GM19238 (cell line): Measurements from ENCODE around the gene PACS2.

Source experiments
- DNase-seq: peaks from one replicate; pipeline ENCODE4 v3.0.0; 2011; ENCODE audit warnings: low spot score; ENCODE audit not compliant: insufficient read length

The PACS2 gene

DNA sequence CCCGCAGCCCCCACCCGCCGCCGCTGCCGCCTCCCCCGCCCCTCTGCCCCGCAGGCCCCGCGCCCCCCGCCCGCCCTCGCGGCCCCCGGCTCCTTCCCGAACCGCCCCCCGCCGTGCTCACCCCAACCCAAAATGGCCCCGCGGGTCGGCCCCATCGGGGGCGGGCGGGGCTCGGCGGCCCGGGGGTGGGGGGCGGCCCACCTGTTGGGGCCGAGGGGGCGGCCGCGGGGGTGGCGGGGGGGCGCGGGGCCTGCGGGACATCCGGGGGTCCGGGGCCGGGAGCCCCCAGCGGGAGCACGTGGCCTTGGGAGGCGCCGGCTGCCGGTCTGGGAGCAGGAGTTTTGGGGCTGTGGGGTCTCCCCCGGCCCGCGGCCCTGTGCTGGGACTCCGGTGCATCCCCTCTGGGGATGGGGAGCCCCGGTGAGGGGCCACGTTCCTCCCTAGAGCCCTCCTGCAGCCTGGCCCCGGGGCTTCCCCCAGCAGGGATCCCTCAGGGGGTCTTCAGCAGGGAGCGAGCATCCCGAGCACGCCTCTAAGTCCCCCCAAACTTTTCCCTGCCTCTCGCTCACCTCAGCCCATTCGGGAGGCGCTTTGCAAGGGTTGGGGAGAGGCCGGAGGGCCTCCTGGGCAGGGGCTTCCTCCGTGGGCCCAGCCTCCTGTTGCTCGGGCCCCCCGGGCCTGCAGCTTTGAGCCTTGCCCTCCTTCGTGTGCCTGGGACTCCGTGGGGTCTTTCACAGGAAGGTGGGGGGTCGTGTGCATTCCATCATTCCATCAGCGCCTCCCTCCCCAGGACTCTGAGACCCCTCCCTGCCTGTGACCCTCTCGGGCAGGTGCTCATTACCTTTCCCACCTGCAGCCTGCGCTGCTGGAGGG, 105.8 kb downstream of the PACS2 start:
- peak; percentile 63 for DNase-seq

GRCh38 chr14:105420974-105421674, 106.6 kb downstream of the PACS2 start:
- DNase-seq, result no peak

- no peak for DNase-seq
These were observed 107.4 kb downstream of the PACS2 start for GRCh38 chr14:105421723-105422615.

DNA sequence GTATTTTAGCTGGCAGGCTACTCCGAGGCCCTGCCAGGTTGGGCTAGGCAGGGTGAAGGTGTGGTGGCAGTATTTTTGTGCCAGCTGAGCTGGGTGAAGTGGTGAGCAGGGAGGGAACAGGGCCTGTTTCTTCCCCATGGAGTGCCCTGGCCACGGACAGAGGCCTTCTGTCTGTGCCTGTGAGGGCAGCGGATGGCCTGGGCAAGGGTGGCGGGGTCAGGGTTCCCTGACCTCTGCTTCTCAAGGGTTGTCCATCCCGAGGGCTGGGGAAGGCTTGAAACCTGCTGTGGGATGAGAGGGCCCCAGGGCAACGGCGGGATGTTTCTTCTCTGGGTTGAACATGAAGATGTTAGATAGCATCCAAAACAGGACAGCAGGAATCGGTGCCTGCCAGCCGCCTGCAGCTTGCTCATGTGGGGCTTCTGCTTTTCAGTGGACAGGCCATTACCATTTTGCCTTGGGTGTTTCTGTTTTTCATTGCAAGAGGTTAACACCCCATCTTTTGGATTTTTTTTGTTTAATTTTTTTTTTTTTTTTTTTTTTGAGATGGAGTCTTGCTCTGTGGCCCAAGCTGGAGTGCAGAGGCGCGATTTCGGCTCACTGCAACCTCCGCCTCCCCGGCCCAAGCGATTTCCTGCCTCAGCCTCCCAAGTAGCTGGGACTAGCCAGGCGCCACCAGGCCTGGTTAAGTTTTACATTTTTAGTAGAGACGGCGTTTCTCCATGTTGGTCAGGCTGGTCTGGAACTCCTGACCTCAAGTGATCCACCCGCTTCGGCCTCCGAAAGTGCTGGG, 108.3 kb downstream of the PACS2 start:
- DNase-seq, result no peak

GRCh38 chr14:105423488-105424195, 109.1 kb downstream of the PACS2 start:
- no peak for DNase-seq

GRCh38 chr14:105424861-105425260, 110.3 kb downstream of the PACS2 start:
- no peak for DNase-seq

- no peak for DNase-seq
These were observed 111.3 kb downstream of the PACS2 start for GRCh38 chr14:105425823-105426247.

DNA sequence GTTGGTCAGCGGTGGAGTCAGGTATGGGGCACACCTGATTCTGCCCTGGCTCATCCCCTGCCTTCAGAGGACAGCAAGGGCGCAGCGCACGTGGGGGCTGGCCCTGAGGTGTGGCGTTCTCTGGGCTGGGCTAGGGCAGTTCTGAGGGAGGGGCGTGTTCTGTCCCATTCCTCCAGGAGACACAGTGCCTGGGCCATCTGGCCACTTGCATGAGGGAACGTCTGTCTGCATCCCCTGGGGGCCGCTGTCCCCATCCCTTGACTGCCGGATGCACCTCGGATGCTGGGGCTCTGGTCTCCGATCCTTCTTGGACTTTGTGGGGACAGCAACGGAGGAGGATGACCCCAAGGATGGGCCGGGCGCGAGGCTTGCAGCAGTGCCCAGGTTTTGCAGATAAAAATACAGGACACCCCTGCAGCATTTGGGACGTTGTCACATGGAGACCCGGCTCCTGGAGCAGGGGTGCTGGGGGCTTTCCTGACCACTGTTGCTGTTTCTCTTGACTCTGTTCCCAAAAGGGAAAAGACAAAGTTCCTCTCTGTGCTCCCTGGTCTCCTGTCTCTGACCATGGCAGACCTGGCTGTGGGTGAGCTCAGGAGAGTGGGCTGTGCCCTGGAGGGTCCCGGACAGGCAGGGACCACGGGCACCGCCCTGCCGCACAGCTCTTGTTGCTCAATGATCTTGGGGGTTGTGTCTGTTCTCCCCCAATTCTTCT, 112.0 kb downstream of the PACS2 start:
- no peak for DNase-seq

DNA sequence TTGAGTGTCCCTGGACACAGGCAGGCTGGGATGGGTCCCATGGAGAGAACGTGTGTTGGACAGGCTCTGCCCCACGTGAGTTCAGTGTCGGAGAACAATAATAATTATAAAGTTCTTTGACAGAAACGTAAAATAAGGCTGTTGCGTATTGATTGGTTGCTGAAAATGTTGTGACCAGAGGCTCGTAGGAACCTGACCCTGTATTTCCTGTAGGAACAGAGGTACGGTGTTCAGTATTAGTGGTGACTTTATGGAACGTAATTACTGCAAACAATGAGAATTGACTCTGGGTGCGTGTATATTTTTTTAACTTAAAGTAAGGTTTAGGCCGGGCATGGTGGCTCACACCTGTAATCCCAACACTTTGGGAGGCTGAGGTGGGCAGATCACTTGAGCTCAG, 112.9 kb downstream of the PACS2 start:
- no peak for DNase-seq

GRCh38 chr14:105427936-105428485, 113.5 kb downstream of the PACS2 start:
- no peak for DNase-seq

- no peak for DNase-seq
These were observed 115.5 kb downstream of the PACS2 start for GRCh38 chr14:105430042-105430441.

- DNase-seq, result no peak
These were observed 116.0 kb downstream of the PACS2 start for GRCh38 chr14:105430565-105430964.

DNA sequence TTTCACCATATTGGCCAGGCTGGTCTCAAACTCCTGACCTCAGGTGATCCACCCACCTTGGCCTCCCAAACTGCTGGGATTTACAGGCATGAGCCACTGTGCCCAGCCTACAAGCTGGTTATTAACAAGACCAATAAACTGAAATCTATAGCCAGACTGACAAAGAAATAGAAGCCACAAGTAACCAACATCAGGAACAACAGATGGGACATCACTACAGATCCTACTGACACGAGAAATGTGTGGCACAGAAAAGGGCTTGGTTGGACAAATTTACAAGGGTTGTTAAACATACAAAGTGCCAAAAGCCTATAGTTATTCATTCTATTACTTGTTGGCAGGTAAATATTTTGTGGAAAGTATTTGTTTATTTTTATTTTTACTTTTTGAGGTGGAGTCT, 116.7 kb downstream of the PACS2 start:
- DNase-seq, result no peak

DNA sequence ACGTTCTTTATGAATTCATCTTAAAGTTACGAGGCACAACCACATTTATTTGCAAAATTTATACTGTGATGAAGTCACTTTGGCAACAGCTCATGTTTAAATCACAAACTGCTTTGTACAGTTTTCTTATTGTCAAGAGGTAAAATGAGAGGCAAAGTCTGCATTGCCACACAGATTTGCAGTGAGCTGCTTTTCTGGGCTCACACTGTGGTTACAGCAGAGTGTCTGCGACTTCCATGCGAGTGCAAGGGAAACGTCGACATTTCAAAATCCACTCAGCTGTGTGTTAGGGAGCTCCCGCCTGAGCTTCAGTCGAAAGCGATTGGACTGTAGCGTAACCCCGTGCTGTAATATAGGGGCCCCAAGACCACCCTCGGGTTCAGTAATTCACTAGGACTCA, 118.1 kb downstream of the PACS2 start:
- DNase-seq, result no peak

GRCh38 chr14:105433161-105433605, 118.6 kb downstream of the PACS2 start:
- no peak for DNase-seq

GRCh38 chr14:105436402-105436801, 121.9 kb downstream of the PACS2 start:
- no peak for DNase-seq

DNA sequence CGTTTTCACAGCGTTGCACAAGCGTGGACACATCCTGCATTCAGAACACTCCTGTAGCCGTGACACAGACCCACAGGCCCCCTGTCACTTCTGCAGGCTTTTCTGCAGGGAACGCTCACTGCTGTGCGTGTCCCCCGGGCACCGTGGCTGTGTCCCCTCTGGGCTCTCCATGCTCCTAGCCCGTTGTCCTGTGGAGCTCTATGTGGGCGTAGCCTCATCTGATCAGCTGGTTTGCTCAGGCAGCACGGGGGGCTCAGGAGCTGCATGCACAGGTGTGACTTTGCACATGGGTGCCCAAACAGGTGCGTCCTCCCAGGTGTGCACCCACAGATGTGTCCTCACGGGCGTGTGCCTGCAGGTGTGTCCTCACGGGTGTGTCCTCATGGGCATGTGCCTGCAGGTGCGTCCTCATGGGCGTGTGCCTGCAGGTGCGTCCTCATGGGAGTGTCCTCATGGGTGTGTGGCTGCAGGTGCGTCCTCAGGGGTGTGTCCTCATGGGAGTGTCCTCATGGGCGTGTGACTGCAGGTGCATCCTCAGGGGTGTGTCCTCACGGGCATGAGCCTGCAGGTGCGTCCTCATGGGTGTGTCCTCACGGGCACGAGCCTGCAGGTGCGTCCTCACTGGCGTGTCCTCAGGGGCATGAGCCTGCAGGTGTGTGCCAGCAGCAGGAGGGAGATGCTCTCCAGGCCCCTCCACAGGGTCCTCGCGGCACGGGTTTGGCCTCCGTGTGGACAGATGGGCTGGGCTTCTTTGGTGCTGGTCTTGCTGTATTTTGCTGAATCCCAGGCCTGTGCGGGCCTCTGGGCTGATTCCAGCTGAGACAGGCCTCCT, 122.6 kb downstream of the PACS2 start:
- no peak for DNase-seq
